T-helper 2 cell treated with Interferon-gamma antibody and Interleukin-4, amounts not matched to agents 5 μg/mL and 100 μg/mL, for 36 hours (primary cell): ENCODE data around the gene COL23A1.

Source experiments
- DNase-seq: peaks from one replicate; pipeline ENCODE4 v3.0.0; 2021; ENCODE audit warnings: low spot score
- H3K27ac Mint-ChIP-seq: one replicate; pipeline ENCODE4 v1.8.0; 2021; ENCODE audit warnings: mild to moderate bottlenecking, mixed read lengths
- H3K27me3 Mint-ChIP-seq: one replicate; pipeline ENCODE4 v1.8.0; 2021; ENCODE audit warnings: low read depth, mixed read lengths
- H3K36me3 Mint-ChIP-seq: one replicate; pipeline ENCODE4 v1.8.0; 2021; ENCODE audit warnings: low read depth, mixed read lengths
- H3K4me1 Mint-ChIP-seq: one replicate; pipeline ENCODE4 v1.8.0; 2021; ENCODE audit warnings: low read depth, mixed read lengths
- H3K4me3 Mint-ChIP-seq: one replicate; pipeline ENCODE4 v1.8.0; 2022; ENCODE audit warnings: mild to moderate bottlenecking, moderate library complexity, mixed read lengths
- H3K9me3 Mint-ChIP-seq: one replicate; pipeline ENCODE4 v1.8.0; 2021; ENCODE audit warnings: mixed read lengths

COL23A1 gene

DNA sequence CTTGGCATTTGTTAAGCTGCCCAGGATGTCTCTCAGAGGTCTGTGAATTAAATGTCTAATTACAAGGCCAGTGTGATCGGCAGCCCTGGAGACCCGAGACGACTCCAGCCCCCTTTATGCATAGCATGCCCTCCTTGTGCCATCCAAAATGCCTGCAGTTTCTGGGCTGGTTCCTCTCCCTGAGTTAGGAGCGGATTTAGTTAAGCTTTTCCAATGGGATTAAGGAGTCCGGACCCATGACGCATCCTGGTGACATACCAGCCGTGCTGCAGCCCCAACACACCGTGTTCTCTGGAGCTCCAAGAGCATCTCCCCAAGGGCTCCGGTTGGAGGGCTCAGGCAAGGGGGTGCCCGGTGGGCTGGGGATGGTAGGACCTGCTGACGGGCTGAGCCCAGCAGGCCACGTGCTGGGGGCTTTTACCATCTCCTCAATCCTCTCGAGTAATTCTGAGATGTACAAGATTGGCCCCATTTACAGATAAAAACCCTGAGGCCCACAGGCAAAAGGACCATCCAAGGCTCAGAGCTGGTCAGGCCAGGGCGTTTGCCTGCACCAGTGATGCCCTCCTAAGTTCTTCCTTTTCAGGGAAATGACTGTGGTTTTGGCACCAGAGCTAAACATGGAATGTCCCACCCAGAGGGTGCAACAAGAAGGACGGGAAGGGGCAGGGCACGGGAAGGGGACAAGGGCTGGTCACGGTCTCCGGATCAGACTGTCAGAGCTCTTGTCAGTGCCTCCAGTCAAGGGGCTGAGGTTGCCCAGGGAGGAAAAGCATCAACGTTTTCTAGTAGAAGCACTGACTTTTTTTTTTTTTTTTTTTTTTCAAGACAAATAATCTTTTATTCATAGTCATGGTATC lies 275.0 kb downstream of the COL23A1 start:
- Mint-ChIP-seq H3K4me1 (no peaks in the 10 kb centered on the region), H3K9me3 (peaks cover 12% of the 10 kb centered on the region), H3K27ac (no peak overlapping the region), H3K4me3 (no peak overlapping the region), H3K27me3 (no peaks in the 10 kb centered on the region), H3K36me3 (no peaks in the 10 kb centered on the region)
- no peak for DNase-seq

DNA sequence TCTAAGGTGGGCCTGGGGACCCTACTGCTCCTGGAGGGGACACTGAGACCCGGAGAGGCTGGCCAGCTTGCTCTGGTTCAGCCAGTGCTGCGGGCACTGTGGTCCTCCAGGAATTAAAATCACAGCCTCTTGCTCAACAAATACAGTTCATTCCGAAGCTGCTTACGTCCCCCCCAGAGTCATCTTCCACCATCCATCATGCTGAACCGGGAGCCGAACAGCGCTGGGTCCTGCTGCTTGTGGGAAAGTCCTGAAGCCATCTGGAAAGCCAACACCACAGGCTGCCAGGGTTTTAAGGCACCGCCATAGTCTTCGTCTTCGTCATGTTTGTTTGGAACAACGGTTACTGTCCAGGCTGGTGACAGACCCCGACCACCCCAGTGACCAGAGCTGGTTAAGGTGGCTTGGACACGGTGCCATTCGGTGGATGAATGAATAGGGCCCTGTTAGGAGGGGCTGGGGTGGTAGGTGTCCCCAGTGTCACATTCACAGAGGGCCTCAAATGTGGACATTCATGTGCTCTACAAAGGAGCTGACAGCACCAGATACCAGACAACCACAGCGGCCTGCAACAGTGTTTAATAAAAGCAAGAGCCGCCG lies 276.0 kb downstream of the COL23A1 start:
- H3K27ac Mint-ChIP-seq: no peak overlapping the region
- DNase-seq: no peak
- no peak overlapping the region for H3K4me3 Mint-ChIP-seq
- H3K27me3 Mint-ChIP-seq: no peaks in the 10 kb centered on the region
- H3K9me3 Mint-ChIP-seq: peaks cover 12% of the 10 kb centered on the region
- H3K36me3 Mint-ChIP-seq: no peaks in the 10 kb centered on the region
- no peaks in the 10 kb centered on the region for H3K4me1 Mint-ChIP-seq

DNA sequence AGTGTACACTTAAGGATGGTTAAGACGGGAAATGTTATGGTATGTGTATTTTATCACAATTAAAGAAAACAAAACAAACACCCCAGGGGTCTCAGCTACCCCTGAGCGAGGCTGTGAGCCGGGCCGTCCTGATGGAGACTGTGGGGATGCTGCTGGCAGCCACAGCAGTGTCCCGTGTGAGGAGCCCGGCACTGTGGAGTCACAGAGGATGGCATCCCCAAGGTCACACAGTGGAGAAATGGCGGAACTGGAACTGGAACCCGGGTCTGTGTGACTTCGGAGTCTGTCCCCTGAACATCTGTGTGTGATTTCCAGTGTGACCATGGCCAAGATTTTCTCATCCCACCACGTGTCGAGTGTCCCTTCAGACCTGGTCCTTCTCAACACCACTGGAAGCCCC lies 276.9 kb downstream of the COL23A1 start:
- no peak overlapping the region for H3K27ac Mint-ChIP-seq
- H3K4me1 Mint-ChIP-seq: no peaks in the 10 kb centered on the region
- H3K27me3 Mint-ChIP-seq: no peaks in the 10 kb centered on the region
- H3K36me3 Mint-ChIP-seq: no peaks in the 10 kb centered on the region
- no peak overlapping the region for H3K4me3 Mint-ChIP-seq
- no peak for DNase-seq
- peaks cover 12% of the 10 kb centered on the region for H3K9me3 Mint-ChIP-seq

DNA sequence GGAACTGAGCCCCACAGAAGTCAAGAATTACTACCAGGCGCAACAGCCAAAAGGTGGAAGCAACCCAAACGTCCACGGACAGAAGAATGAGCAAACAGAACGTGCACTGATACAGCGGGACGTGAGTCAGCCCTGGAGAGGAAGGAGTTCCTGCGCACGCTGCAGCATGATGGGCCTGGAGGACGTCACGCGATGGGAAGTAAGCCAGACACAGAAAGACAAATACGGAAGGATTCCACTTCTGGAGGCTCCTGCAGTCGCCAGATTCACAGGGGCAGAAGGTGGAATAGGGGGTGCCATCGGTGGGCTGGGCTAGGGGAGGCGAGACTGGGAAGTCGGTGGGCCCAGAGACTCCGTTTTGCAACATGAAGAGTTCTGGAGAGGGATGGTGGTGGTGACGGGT lies 277.3 kb downstream of the COL23A1 start:
- no peaks in the 10 kb centered on the region for H3K4me1 Mint-ChIP-seq
- H3K9me3 Mint-ChIP-seq: peaks cover 10% of the 10 kb centered on the region
- H3K27ac Mint-ChIP-seq: no peak overlapping the region
- DNase-seq: no peak
- no peaks in the 10 kb centered on the region for H3K27me3 Mint-ChIP-seq
- H3K4me3 Mint-ChIP-seq: no peak overlapping the region
- H3K36me3 Mint-ChIP-seq: no peaks in the 10 kb centered on the region

DNA sequence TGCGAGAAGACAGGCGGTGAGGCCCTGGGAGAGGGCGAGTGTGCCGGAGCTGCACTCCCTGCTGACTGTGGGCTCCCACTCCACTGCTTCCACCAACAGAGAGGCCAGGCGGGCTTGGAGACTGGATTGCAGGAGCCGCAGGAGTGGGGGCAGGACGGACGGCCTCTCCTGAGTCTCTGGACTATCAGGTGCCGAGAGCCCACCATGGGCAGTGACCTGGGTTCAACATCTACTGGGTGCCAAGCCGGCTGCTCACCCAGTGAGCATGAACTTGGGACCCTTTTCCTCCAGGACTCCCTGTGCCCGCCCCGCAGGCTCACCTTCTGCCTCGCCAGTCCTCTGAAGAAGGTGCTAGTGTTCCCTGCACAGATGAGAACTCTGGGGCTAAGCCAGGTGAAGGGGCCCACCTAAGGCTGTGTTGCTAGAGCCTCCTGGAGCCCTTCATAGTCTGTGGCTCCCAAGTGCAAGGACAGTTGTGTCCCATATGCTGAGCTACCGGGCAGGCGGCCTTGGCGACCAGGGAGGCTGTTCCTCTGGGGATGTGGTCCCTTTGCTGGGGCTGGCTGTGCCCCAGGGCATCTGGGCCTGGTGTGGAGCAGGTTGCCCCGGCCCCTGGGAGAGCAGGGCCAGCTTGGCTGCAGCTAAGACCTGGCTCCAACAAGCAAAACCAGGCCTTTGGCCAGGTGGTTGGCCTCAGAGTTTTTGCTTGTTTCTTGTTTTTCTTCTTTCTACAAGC lies 279.9 kb downstream of the COL23A1 start:
- DNase-seq: no peak
- no peaks in the 10 kb centered on the region for H3K9me3 Mint-ChIP-seq
- H3K27ac Mint-ChIP-seq: no peak overlapping the region

DNA sequence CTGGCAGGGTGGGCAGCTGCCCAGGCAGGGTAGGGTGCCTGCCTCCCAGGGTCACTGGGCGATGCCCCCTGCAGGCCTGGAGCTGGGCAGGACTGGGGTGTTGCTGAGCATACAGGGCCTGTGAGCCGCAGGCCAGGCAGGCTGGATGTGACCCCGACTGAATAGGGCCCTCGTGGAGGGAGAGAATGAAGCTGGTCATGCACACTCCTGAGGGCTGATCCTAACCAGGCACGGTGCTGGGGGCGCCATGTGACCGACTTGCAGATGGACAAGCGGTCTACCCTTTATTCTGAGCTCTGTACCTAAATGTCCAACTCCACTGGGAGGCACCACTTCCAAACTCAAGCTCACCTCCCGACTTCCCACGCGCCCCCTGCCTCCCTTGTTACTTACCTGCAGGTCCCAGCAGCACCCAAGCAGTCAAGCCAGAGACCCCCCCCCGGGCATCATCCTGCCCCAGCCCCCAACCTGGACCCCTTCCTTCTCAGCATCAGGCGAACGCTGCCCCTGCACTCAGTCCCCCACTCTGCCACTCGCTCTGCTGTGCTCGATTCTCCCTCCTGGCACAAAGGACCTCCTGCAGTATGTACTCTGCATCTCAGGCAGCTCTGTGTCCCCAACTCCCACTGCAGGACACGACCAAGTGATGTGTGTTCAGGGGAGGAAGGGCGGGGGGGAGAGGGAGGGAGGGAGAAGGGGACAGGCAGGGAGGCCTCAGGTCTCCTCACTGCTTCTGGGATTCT lies 280.8 kb downstream of the COL23A1 start:
- H3K4me1 Mint-ChIP-seq: no peaks in the 10 kb centered on the region
- H3K4me3 Mint-ChIP-seq: no peak overlapping the region
- no peaks in the 10 kb centered on the region for H3K9me3 Mint-ChIP-seq
- DNase-seq: no peak
- no peak overlapping the region for H3K27ac Mint-ChIP-seq
- H3K36me3 Mint-ChIP-seq: no peaks in the 10 kb centered on the region
- H3K27me3 Mint-ChIP-seq: no peaks in the 10 kb centered on the region

More for the DNA sequence above, 279.9 kb downstream of the COL23A1 start:
- Mint-ChIP-seq H3K4me3 (no peak overlapping the region), H3K27me3 (no peaks in the 10 kb centered on the region), H3K4me1 (no peaks in the 10 kb centered on the region), H3K36me3 (no peaks in the 10 kb centered on the region)

DNA sequence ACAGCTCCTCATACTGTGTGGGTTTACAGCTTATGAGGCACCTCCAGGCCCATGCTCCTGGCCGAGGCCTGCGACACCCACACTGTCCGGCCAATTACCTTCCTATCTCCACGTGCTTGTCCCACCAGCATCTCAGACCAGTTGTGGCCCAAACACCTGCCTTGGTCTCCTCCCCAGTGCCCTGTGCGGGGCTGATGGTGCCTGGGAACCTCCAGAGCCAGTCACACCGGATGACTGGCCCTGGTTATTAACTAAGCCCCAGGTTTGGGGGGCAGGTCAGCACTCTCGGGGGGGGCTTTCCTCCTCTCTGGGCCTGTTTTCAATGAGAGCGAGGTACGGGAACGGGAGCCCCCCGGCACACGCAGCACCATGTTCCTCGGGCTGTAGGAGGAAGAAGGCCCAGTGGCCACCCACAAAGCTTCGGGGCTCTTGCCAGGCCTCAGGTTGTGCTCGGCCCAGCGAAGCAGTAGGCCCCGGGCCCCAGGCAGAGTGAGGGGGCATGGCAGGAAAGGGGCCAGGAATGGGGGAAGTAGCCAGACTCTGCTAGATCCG lies 281.6 kb downstream of the COL23A1 start:
- H3K4me3 Mint-ChIP-seq: no peak overlapping the region
- no peaks in the 10 kb centered on the region for H3K4me1 Mint-ChIP-seq
- H3K36me3 Mint-ChIP-seq: no peaks in the 10 kb centered on the region
- H3K27me3 Mint-ChIP-seq: no peaks in the 10 kb centered on the region
- DNase-seq: no peak
- no peaks in the 10 kb centered on the region for H3K9me3 Mint-ChIP-seq
- no peak overlapping the region for H3K27ac Mint-ChIP-seq

DNA sequence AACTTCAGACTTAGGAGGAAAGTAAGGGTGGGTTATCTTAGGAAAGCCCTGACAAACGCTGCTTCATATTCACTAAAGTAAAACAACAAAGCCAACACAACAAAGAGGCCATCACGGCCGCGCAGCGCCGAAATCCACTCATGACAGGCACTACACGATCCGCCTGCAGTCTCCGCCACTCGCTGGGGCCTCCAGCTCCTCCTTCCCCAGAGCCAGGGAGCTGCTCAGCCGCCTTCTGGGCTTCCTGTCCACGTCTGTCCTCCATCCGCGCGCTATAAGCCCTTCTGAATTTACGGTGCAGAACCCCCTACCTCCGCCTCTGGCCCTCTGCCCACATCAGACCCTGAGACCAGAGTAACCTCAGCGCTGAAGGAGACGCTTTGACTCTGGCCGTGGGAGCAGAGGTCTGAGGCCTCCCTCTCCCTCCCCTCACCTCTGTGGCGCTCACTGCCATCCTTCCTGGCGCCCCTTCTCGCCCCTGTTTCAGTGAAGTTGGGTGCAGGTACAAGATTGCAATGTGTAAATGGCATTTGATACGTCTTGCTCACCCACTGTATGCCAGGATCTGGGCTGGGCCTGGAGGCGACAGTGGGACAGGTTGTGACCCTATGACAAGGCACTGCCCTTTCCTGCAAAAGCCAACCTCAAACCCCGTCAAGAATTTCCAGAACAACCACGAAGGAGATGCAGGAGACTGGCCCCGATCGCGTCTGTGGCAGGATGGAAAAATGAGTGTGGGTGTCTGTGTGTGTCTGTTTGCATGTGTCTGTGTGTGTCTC lies 282.7 kb downstream of the COL23A1 start:
- no peak overlapping the region for H3K27ac Mint-ChIP-seq
- no peak overlapping the region for H3K4me3 Mint-ChIP-seq
- DNase-seq: no peak

DNA sequence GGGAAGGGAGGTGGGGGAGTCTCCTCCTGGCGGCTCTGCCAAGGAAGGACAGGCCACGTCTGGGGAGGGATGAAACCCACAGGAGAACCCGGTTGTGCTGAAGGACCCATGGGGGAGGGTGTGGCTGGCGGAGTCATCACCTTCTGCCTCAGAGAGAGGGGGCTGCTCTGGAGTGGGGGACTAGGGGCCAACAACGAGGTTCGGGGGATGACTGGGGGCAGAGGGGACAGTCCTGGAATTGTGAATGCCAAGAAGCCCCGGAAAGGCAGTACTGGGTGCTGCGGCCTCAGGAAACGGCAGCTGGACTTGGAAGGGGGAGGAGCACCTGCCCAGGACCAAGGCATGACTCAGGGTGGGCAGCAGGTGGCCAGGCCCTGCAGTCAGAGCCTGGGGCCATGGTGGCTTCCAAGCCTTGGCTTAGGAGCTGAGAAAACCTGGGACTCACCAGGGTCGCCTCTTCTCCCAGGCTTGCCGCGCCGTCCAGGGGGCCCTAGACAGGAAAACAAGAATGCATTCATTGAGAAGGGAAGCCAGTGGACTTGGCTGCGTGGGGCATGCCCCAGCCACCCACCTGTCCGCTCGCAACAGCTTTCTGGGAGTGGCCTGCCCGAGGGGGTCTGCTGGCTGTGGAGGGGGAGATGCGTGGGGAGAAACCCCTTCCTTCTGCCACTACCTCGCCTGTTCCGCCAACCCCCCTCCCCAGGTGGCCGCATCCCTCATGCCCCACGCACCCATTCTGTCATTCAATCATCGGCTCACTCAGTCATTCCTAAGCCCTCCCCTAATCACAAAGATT lies 283.6 kb downstream of the COL23A1 start:
- Mint-ChIP-seq H3K4me3 (no peak overlapping the region), H3K4me1 (no peaks in the 10 kb centered on the region), H3K9me3 (no peaks in the 10 kb centered on the region), H3K27me3 (no peaks in the 10 kb centered on the region), H3K27ac (no peak overlapping the region), H3K36me3 (no peaks in the 10 kb centered on the region)
- no peak for DNase-seq

More for the DNA sequence above, 282.7 kb downstream of the COL23A1 start:
- no peaks in the 10 kb centered on the region for H3K27me3 Mint-ChIP-seq
- H3K9me3 Mint-ChIP-seq: no peaks in the 10 kb centered on the region
- no peaks in the 10 kb centered on the region for H3K4me1 Mint-ChIP-seq
- H3K36me3 Mint-ChIP-seq: no peaks in the 10 kb centered on the region

DNA sequence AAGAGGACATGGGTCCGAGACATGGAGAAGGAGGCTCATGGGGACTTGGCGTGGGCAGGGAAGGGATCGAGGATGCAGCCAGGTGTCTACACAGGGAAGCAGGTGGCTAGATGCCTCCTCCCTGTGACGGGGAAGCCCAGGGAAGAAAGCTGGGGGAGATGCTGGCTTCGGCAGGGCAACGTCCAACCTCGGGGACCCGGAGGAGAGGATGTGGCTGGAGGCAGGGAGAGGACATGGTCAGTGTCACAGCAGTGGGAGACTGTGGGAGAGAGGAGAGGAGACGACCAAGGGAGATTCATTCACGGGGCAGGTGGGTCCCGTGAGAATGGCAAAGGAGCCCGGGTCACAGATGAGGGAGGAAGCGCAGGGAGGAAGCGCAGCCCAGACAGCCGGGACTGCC lies 284.4 kb downstream of the COL23A1 start:
- Mint-ChIP-seq H3K36me3 (no peaks in the 10 kb centered on the region), H3K9me3 (no peaks in the 10 kb centered on the region), H3K4me3 (no peak overlapping the region), H3K27me3 (no peaks in the 10 kb centered on the region), H3K4me1 (no peaks in the 10 kb centered on the region), H3K27ac (no peak overlapping the region)
- DNase-seq: no peak

DNA sequence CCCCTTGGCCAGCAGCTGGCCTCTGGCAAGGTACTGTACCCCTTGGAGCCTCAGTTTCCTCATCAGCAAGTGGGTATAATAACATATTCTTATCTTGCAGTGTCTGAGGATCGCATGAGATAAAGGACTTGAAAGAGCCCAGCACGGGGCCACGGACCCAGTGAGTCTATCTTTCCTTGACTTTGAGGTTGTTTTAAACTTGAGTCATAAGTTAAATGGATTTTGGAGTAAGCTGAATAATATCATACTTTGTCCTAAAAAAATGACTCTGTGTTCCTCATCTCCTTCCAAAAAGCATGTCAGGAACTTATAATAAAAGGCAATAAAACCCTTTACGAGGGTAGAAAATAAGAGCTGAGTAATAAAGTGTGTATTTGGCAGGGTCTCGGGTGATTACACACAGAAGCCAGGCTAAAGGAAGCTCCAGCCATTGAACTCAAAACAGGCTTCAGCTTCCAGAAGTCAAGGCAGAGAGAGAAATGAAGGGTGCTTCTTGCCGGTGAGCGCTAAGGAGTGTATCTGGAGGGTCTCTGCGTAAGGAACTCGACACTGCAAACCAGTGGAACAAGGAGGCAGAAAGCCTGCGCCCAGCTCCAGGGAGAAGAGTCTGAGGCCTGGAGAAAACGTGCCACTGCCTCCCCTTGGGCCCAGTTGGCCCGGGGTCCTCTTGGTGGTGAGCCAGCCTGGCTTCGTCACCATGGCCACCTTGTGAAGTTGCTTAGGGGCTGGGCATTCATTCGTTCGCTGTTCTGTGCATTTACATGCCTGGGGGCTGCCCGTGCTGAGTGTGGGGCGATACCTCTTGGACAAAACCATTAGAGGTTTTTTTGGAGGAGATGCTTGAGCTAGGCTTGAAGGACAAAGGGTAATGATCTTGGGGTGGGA lies 285.2 kb downstream of the COL23A1 start:
- H3K27ac Mint-ChIP-seq: no peak overlapping the region
- H3K36me3 Mint-ChIP-seq: no peaks in the 10 kb centered on the region
- no peaks in the 10 kb centered on the region for H3K4me1 Mint-ChIP-seq
- no peak overlapping the region for H3K4me3 Mint-ChIP-seq
- no peaks in the 10 kb centered on the region for H3K27me3 Mint-ChIP-seq
- no peaks in the 10 kb centered on the region for H3K9me3 Mint-ChIP-seq
- no peak for DNase-seq

DNA sequence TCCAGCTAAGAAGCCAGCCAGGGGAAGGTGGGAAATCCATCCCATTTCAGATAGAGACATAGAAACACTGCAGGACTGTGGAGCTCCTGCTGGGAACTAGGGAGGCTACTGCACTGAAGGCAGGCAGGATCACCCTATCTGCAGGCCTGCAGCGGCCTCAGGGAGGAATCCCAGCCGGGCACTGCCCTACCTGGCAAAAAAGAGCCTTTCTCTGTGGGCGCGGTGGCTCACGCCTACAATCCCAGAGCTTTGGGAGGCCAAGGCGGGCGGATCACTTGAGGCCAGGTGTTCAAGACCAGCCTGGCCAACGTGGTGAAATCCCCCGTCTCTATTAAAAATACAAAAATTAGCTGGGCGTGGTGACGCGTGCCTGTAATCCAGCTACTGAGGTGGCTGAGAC lies 286.2 kb downstream of the COL23A1 start:
- H3K4me1 Mint-ChIP-seq: no peaks in the 10 kb centered on the region
- H3K36me3 Mint-ChIP-seq: no peaks in the 10 kb centered on the region
- no peak for DNase-seq
- no peaks in the 10 kb centered on the region for H3K27me3 Mint-ChIP-seq
- no peaks in the 10 kb centered on the region for H3K9me3 Mint-ChIP-seq
- H3K27ac Mint-ChIP-seq: no peak overlapping the region
- no peak overlapping the region for H3K4me3 Mint-ChIP-seq
